AG08395 (cell line): ENCODE results near the gene BDH1.
A peak's percentile ranks its signal among the peaks of the same experiment; 100 is the strongest.
"Not testable (repeated sequence)": the region's sequence is repeated elsewhere in the genome, so short reads cannot be mapped to it uniquely, and the experiment has no call there.

Experiments
- DNase-seq: peaks from one replicate; pipeline ENCODE4 v3.0.0; 2012; ENCODE audit warnings: mixed read lengths, low spot score

Gene BDH1

DNA sequence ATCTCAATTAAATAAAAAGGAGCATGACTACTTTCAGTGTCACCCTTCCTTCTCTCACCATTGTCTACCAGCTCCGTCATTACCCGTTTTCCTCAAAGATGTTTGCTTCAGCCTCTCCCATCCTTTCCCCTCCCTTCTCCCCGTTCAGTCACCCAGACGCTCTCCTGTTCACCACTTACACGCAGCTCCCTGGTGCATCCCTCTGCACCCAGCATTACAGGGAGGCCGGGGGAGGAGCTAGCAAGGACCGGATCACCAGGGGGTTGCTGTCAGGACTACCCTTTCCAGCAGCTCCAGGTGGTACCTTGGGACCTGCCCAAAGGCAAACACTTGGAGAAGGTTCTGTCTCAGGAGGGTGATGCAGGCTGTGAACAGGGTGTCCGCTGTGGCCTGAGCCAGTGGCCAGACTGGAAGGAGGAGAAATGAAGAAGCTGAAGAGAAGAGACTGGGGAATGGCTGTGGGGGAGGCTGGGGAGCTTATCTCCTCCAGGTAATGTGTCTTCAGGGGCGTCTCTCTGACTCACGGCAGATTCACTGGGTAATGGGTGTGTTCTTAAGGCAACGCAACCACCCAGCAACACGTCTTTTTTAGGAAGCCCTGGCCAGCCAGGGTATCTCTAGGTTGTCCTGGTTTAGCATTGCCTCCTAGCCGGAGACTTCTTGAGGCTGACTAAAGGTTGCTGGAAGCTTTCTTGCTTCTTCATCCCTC, 21.8 kb upstream of the BDH1 start:
- no peak for DNase-seq

DNA sequence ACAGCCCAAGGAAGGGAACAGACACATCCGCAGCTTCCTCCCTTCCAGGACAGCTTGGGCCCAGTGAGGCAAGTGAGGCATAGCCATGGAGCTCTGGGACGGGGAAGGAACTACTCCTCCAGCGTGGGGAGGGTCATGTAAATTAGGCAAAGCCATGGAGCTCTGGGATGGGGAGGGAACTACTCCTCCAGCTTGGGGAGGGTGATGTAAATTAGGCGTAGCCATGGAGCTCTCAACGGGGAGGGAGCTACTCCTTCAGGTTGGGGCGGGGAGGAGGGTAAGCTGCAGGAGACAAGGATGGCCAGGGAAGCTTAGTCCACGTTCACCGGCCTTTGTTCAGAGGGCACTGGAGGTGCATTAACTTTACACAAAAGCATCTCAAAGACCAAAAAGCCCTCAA, 21.1 kb upstream of the BDH1 start:
- no peak for DNase-seq

- no peak for DNase-seq
Observed at GRCh38 chr3:197575362-197575761, 19.6 kb upstream of the BDH1 start.

GRCh38 chr3:197574396-197574991, 18.7 kb upstream of the BDH1 start:
- DNase-seq = not testable (repeated sequence)

- DNase-seq = no peak
Observed at GRCh38 chr3:197573048-197573767, 17.4 kb upstream of the BDH1 start.

DNA sequence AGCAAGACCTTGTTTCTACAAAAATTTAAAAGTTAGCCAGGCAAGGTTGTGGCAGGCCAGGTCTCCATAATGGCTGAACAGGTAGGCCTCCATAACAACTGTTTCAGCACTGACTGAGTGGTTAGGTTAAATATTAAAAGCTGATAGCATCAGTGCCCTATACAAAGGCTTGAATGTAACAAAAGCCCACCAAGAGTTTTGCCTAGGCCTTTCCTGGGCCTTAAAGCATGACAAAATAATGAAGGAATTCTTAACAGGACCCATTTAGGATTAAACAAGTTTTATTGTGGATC, 16.1 kb upstream of the BDH1 start:
- DNase-seq = not testable (repeated sequence)

DNA sequence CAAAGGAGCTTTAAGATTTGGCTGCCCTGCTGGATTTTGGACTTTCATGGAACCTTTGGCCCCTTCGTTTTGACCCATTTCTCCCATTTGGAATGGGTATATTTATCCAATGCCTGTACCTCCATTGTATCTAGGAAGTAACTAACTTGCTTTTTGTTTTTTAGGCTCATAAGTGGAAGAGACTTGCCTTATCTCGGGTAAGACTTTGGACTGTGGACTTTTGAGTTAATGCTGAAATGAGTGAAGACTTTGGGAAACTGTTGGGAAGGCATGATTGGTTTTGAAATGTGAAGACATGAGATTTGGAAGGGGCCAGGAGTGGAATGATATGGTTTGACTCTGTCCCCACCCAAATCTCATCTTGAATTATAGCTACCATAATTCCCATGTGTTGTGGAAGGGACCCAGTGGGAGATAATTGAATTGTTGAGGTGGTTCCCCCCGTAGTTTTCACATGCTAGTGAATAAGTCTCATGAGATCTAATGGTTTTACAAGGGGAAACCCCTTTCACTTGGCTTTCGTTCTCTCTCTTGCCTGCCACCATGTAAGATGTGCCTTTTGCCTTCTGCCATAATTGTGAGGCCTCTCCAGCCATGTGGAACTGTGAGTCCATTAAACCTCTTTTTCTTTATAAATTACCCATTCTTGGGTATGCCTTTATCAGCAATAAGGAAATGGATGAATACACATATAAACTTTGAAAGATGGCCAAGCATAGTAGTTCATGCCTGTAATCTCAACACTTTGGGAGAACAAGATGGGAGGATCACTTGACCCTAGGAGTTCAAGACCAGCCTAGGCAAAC, 15.5 kb upstream of the BDH1 start:
- not testable (repeated sequence) for DNase-seq

GRCh38 chr3:197569433-197569832, 13.7 kb upstream of the BDH1 start:
- not testable (repeated sequence) for DNase-seq

- no peak for DNase-seq
Observed at GRCh38 chr3:197567904-197568681, 12.3 kb upstream of the BDH1 start.

- not testable (repeated sequence) for DNase-seq
Observed at GRCh38 chr3:197566155-197566554, 10.4 kb upstream of the BDH1 start.

DNA sequence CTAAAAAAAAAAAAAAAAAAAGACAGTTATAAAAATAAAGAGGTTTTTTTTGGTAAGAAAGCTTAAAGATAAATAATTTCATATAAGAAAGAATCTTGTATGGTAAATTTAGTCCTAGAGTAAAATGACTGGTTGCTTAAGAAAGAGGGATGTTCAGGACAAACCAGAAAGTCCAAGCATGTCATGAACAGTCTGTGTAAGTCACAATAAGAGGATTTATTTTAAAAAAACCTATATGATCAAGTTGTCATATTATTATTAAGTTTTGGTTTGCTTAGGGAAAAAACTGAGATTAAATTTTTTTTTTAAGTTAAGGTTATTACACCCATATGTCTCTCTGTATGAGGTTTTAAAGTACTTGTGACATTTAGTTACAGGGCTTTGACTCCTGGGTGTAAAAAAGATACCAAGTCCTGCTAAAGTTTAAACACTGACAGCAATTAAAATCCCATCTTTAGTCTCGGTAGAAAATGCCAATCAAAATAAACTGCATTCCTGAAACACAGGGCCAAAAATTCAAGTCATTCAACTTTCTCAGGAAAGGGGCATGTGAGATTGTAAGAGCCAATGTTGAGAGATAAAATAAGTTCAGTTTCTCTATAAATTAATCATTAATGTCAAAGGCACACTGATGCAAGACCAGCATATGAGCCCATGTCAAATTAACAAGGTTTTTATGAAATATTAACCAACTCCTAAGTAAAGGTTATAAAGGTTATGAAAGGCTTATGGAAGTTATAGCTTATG, 8.5 kb upstream of the BDH1 start:
- DNase-seq = no peak

- no peak for DNase-seq
Observed at GRCh38 chr3:197562398-197563251, 6.9 kb upstream of the BDH1 start.

DNA sequence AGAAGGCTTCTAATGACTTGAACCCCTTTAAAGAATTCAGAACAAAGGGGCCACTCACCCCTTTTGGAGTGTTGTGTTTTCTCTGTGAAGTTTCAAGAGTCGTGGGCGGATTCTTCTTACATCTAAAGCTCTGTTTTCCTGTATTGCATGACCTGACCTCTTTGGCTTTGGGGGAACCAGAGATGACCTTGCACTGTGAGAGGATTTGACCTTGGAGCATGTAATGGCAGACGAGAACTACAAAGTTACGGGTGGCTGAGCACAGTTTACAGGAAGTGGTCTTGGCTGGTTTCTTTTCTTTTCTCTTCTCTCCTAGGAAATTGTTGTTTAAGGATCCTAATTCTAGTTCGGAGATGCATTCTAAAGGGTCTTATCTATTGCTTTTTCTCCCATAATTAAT, 6.2 kb upstream of the BDH1 start:
- no peak for DNase-seq

- DNase-seq = no peak
Observed at GRCh38 chr3:197559651-197560050, 3.9 kb upstream of the BDH1 start.

- DNase-seq = peak; percentile 98
Observed at GRCh38 chr3:197554562-197555280, 1.0 kb downstream of the BDH1 start.

GRCh38 chr3:197554196-197554561, 1.6 kb downstream of the BDH1 start:
- peak; percentile 43 for DNase-seq

DNA sequence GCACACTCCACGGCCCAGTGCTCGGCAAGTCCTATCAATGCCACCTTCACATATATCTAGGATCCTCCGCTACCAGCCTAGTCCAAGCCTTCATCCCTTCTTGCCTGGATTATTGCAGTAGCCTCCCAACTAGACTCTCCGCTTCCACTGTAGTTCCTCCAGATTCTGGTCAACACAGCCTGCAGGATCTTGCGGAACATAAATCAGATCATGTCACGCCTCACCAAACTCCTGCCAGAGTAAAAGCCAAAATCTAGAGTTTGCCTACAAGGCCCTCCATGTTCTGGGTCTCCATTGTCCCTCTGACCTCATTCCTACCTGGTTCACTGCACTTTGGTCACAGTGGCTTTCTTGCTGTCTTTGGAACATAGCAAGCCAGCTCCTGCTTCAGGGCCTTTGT, 3.6 kb downstream of the BDH1 start:
- no peak for DNase-seq

DNA sequence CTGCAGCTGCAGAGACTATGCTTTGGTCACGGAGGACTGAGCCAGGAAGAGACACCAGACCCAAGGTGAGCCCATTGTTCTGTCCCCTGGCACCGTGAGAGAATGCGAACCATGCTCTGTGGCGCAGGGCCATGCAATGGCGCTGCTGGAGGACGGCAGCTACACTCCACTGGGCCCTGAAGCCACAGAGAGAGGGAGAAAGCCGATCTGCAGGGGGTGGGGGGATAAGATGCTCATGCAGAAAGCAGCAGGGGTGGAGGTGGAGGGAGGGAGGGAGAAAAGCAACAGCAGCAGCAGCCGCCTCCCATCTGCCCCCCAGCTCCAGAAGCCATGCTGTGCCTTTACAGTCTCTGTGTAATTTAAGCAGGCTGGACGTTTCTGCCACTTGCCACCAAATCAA, 5.3 kb downstream of the BDH1 start:
- DNase-seq = no peak

- DNase-seq = no peak
Observed at GRCh38 chr3:197549261-197549885, 6.4 kb downstream of the BDH1 start.
